K562 (cell line): ENCODE data around the gene KCNV2. TPM values are rescaled to one million over a fixed set of nuclear protein-coding genes. Genes with fewer than 3 reads are reported as not detected.

Experiments used
- ATAC-seq: fragments of 200-7000 bp; cut with Tn5 transposase; 3 replicates; pipeline ENCODE4 v1.9.1; 2020; ENCODE audit warnings: moderate library complexity
- BruUV-seq: library from RNA; stranded (reverse); fragments of 400-500 nt; replicated peaks from 2 replicates; lab custom pipeline; 2021; lab: Mats Ljungman, UMichigan
- CTCF ChIA-PET: fragments of 300-600 bp; formaldehyde crosslinking; extraction: SDS; loops from one replicate; lab custom pipeline; 2021; ENCODE audit warnings: low intra/inter-chr PET ratio; lab: Yijun Ruan, JAX
- POLR2A ChIA-PET: fragments of 300-600, 350-650 bp; sonication (Branson Sonifier 250); formaldehyde crosslinking; extraction: SDS; loops from one replicate; lab custom pipeline; 2021; ENCODE audit warnings: antibody characterized with exemption, inconsistent platforms; lab: Yijun Ruan, JAX
- DNase-seq, 4 experiments: peaks; one replicate each; pipeline versions ENCODE4 v3.0.0 to v3.0.0-alpha.2; 2011 to 2018; ENCODE audit warnings: low spot score in 3 of 4, mixed read lengths in 3 of 4; ENCODE audit errors: extremely low read depth in 1 of 4
- FAIRE-seq: peaks from 2 replicates; lab custom pipeline; 2011; peaks lifted over from hg19 to GRCh38; lab: Jason Lieb, UNC
- H2AFZ ChIP-seq: 2 replicates; pipeline ENCODE4 v1.6.0; 2011; ENCODE audit warnings: low read depth, low read length, control low read depth, inconsistent platforms
- H3K27ac ChIP-seq: fragments of 200-600 bp; 3 replicates; pipeline ENCODE4 v1.8.0; 2011; ENCODE audit warnings: low read depth, mild to moderate bottlenecking, control low read depth, inconsistent platforms, low read length, moderate library complexity, mixed read lengths; ENCODE audit errors: extremely low read depth
- H3K27me3 ChIP-seq, 2 experiments: fragments of 300-600 bp in 1 of 2; 2 replicates in 1 of 2; 3 replicates in 1 of 2; pipeline versions ENCODE4 v1.6.0 to v1.8.0; 2011; ENCODE audit warnings: inconsistent platforms in 2 of 2, low read length in 2 of 2, mild to moderate bottlenecking in 1 of 2, mixed read lengths in 1 of 2, moderate library complexity in 1 of 2; ENCODE audit not compliant: control insufficient read depth in 2 of 2, insufficient read depth in 2 of 2
- H3K36me3 ChIP-seq: fragments of 300-600 bp; 3 replicates; pipeline ENCODE4 v1.8.0; 2011; ENCODE audit warnings: mild to moderate bottlenecking, low read length, inconsistent platforms; ENCODE audit not compliant: control insufficient read depth, insufficient read depth
- H3K4me1 ChIP-seq, 2 experiments: fragments of 200-600 bp in 1 of 2; replicated peaks in 1 of 2; 2 replicates in 1 of 2; 3 replicates in 1 of 2; pipeline versions ENCODE4 v1.5.1 to v1.8.0; 2011; ENCODE audit warnings: inconsistent platforms in 2 of 2, low read length in 2 of 2, mild to moderate bottlenecking in 1 of 2, mixed read lengths in 1 of 2, moderate library complexity in 1 of 2; ENCODE audit not compliant: control insufficient read depth in 2 of 2, insufficient read depth in 2 of 2
- H3K4me2 ChIP-seq: 2 replicates; pipeline ENCODE4 v1.6.1; 2011; ENCODE audit warnings: low read length, control low read depth, inconsistent platforms, mixed read lengths; ENCODE audit not compliant: insufficient read depth
- H3K4me3 ChIP-seq: fragments of 200-600 bp; sonication (generic), shearing (Covaris generic); 2 replicates; pipeline ENCODE4 v1.5.1; 2016; ENCODE audit warnings: control low read depth, inconsistent platforms
- H3K79me2 ChIP-seq: fragments of 200-600 bp; 3 replicates; pipeline ENCODE4 v1.8.0; 2011; ENCODE audit warnings: low read length, inconsistent platforms; ENCODE audit not compliant: control insufficient read depth, insufficient read depth
- H3K9ac ChIP-seq, 2 experiments: 2 replicates each; pipeline versions ENCODE4 v1.6.0 to v1.6.1; 2011; ENCODE audit warnings: low read depth in 2 of 2, low read length in 2 of 2, control low read depth in 1 of 2, inconsistent platforms in 1 of 2, mild to moderate bottlenecking in 1 of 2, mixed read lengths in 1 of 2; ENCODE audit not compliant: insufficient read depth in 1 of 2
- H3K9me1 ChIP-seq: one replicate; pipeline ENCODE4 v1.6.0; 2011; ENCODE audit warnings: inconsistent platforms, mild to moderate bottlenecking, low read length, moderate library complexity; ENCODE audit not compliant: control insufficient read depth, insufficient read depth
- H3K9me3 ChIP-seq: replicated peaks from 2 replicates; pipeline ENCODE4 v1.5.1; 2011; ENCODE audit warnings: low read depth, low read length, inconsistent platforms; ENCODE audit not compliant: control insufficient read depth, insufficient read depth
- H4K20me1 ChIP-seq: replicated peaks from 2 replicates; pipeline ENCODE4 v1.6.1; 2011; ENCODE audit warnings: low read length, inconsistent platforms, mixed read lengths; ENCODE audit not compliant: control insufficient read depth, insufficient read depth
- BCL6 ChIP-seq: fragments of 250-450 bp; sonication (Bioruptor Pico); IDR thresholded peaks from 2 replicates; pipeline ENCODE4 v1.4.0; 2020
- CREM ChIP-seq: IDR thresholded peaks from 2 replicates; pipeline ENCODE4 v1.6.1; 2014; ENCODE audit warnings: antibody characterized with exemption, low read depth
- HMGN3 ChIP-seq: IDR thresholded peaks from 2 replicates; pipeline ENCODE4 v1.6.1; 2011; ENCODE audit warnings: borderline replicate concordance, low read depth, mild to moderate bottlenecking, mixed read lengths, low read length; ENCODE audit not compliant: insufficient read length; ENCODE audit errors: extremely low read depth
- MLLT1 ChIP-seq, 2 experiments: fragments of 450-650 bp; IDR thresholded peaks; 2 replicates each; pipeline ENCODE4 v1.6.1; 2016
- RBM22 ChIP-seq: fragments of 200-400 bp; formaldehyde crosslinking; IDR thresholded peaks from 2 replicates; pipeline ENCODE4 v1.6.1; 2018; ENCODE audit warnings: low read length, low read depth; ENCODE audit not compliant: poor library complexity, severe bottlenecking
- ZBTB12 ChIP-seq: fragments of 250-450 bp; sonication (Bioruptor Pico); IDR thresholded peaks from 2 replicates; pipeline ENCODE4 v1.4.0; 2020
- ZC3H8 ChIP-seq: fragments of 450-650 bp; IDR thresholded peaks from 2 replicates; pipeline ENCODE4 v1.6.1; 2017
- ZNF121 ChIP-seq: sonication (generic); formaldehyde crosslinking; conservative IDR thresholded peaks from 2 replicates; pipeline ENCODE4 v1.8.0; 2022; ENCODE audit warnings: missing genetic modification reagents
- ZNF512 ChIP-seq: IDR thresholded peaks from 2 replicates; pipeline ENCODE4 v1.6.1; 2016; ENCODE audit warnings: missing genetic modification characterization, missing compliant biosample characterization
- ZSCAN32 ChIP-seq: fragments of 450-650 bp; formaldehyde crosslinking; IDR thresholded peaks from 2 replicates; pipeline ENCODE4 v1.4.0; 2020; ENCODE audit warnings: mild to moderate bottlenecking, moderate library complexity
- WGBS: fragments of 100-300 bp; shearing (Covaris generic); methylation state at CpG from one replicate; pipeline ENCODE4 v1.1.6; 2016; ENCODE audit warnings: low coverage, mixed read lengths; ENCODE audit not compliant: insufficient coverage; ENCODE audit errors: missing lambda C conversion rate; 5-methylcytosine and 5-hydroxymethylcytosine counted together
- in situ Hi-C: fragments of 300-500 bp; cut with MboI; formaldehyde crosslinking; loops from 4 replicates; pipeline ENCODE4 v1.15.0; 2018; ENCODE audit warnings: inconsistent platforms, mixed read lengths
- intact Hi-C: fragments of 100-400 bp; cut with micrococcal nuclease; formaldehyde crosslinking; loops from 2 replicates; pipeline ENCODE4 v1.14.2; 2022
- polyA plus RNA-seq, 8 experiments: library from polyadenylated mRNA; depleted of rRNA in 4 of 8; stranded (reverse) in 5 of 8; unstranded in 3 of 8; fragments of >200 nt; fragmentation: Nextera tagmentation in 2 of 8; fragmentation: Illumina TruSeq in 1 of 8; extraction: Ambion mirVana in 2 of 8; extraction: Trizol in 1 of 8; gene quantifications; 2 replicates each; pipeline versions ENCODE4 v1.2.1 to v1.2.3, GENCODE V29; 2011 to 2014; ENCODE audit warnings: inconsistent platforms in 1 of 8, missing spikeins in 1 of 8
- total RNA-seq, 7 experiments: library from RNA; depleted of rRNA in 6 of 7; stranded (reverse); fragments of >200 nt in 6 of 7; fragmentation: Illumina TruSeq in 2 of 7; extraction: Trizol in 2 of 7; gene quantifications; 2 replicates each; pipeline versions ENCODE4 v1.2.1 to v1.2.3, GENCODE V29; 2011 to 2021; ENCODE audit warnings: low replicate concordance in 1 of 7

The KCNV2 gene
- total and polyA plus RNA-seq, 9 of the 15 experiments (the other 6 are each of a cell fraction or from before 2014, with no cell fraction given), result 0.03 TPM; not detected in 8

- no peak overlapping the region for H3K9ac ChIP-seq
- ATAC-seq, result no peak
- no peak overlapping the region for H3K27ac ChIP-seq
- no TSS peak for BruUV-seq
- FAIRE-seq, result no peak
- ChIA-PET POLR2A (no interaction called here), CTCF (no interaction called here)
- no peak for DNase-seq
- H3K27me3 ChIP-seq, result no peaks in the 10 kb centered on the region
- no peak overlapping the region for H3K4me2 ChIP-seq
- WGBS, result 0% methylated on average over 1 of the region's 3 CpGs
- in situ Hi-C loops (no loop called here), intact Hi-C loops (no loop called here)
- H3K36me3 ChIP-seq, result no peaks in the 10 kb centered on the region
- TF ChIP-seq MLLT1 (IDR thresholded peaks at IDR 0.05) (no peak), ZNF121 (CRISPR knock-in tag) (no peak), ZNF512 (tag) (no peak), ZBTB12 (CRISPR knock-in tag) (no peak), ZC3H8 (no peak), ZSCAN32 (CRISPR knock-in tag) (no peak), CREM (no peak), HMGN3 (no peak), BCL6 (no peak), RBM22 (no peak)
- no peaks in the 10 kb centered on the region for H3K9me3 ChIP-seq
- H2AFZ ChIP-seq, result no peak overlapping the region
- H3K79me2 ChIP-seq, result no peaks in the 10 kb centered on the region
- no peaks in the 10 kb centered on the region for H4K20me1 ChIP-seq
- no peaks in the 10 kb centered on the region for H3K4me1 ChIP-seq
- no peaks in the 10 kb centered on the region for H3K9me1 ChIP-seq
- H3K4me3 ChIP-seq, result no peak overlapping the region
Measured at GRCh38 chr9:2673161-2673560, 44.1 kb upstream of the KCNV2 start.
